CD4-positive, CD25-positive, alpha-beta regulatory T cell (primary cell): Measurements from ENCODE around the gene PICALM. TPM values are rescaled to one million over a fixed set of nuclear protein-coding genes. Genes with fewer than 3 reads are reported as not detected.
"Not testable (repeated sequence)": the region's sequence is repeated elsewhere in the genome, so short reads cannot be mapped to it uniquely, and the experiment has no call there.

Experiments
- ATAC-seq, 2 donors: fragments of 150-1000 bp; cut with Tn5 transposase; one replicate each; pipeline ENCODE4 v1.10.0; 2021; ENCODE audit warnings: low read depth in 2 of 2, moderate number of reproducible peaks in 2 of 2, moderate library complexity in 1 of 2
- DNase-seq, 3 donors: peaks; one replicate each; pipeline versions ENCODE4 v3.0.0 to v3.0.0-alpha.2; 2012 to 2022; ENCODE audit warnings: mixed read lengths in 1 of 3
- H3K27ac ChIP-seq: one replicate; pipeline ENCODE4 v1.7.0; 2013; ENCODE audit warnings: mild to moderate bottlenecking, low read length; ENCODE audit not compliant: insufficient read depth, poor library complexity, severe bottlenecking
- H3K27me3 ChIP-seq: one replicate; pipeline ENCODE4 v1.7.0; 2013; ENCODE audit warnings: low read length; ENCODE audit not compliant: control insufficient read depth, insufficient read depth
- H3K36me3 ChIP-seq: one replicate; pipeline ENCODE4 v1.7.0; 2013; ENCODE audit warnings: mild to moderate bottlenecking, low read length, moderate library complexity; ENCODE audit not compliant: control insufficient read depth, insufficient read depth
- H3K4me1 ChIP-seq: 2 replicates; pipeline ENCODE4 v1.7.0; 2013; ENCODE audit warnings: mild to moderate bottlenecking, low read length; ENCODE audit not compliant: insufficient read depth, control insufficient read depth, poor library complexity, severe bottlenecking
- H3K4me3 ChIP-seq: one replicate; pipeline ENCODE4 v1.7.0; 2013; ENCODE audit warnings: low read depth, mild to moderate bottlenecking, low read length, moderate library complexity
- H3K9me3 ChIP-seq, 2 experiments: 1 replicate in 1 of 2; 2 replicates in 1 of 2; pipeline ENCODE4 v1.7.0; 2013; ENCODE audit warnings: low read length in 2 of 2, mild to moderate bottlenecking in 1 of 2, moderate library complexity in 1 of 2; ENCODE audit not compliant: control insufficient read depth in 2 of 2
- H3K27ac Mint-ChIP-seq, 3 donors: one replicate each; pipeline ENCODE4 v1.8.0; 2020 to 2022; ENCODE audit warnings: mild to moderate bottlenecking in 3 of 3, mixed read lengths in 3 of 3, moderate library complexity in 2 of 3
- H3K27me3 Mint-ChIP-seq: one replicate; pipeline ENCODE4 v1.8.0; 2022; ENCODE audit warnings: mild to moderate bottlenecking, mixed read lengths
- H3K36me3 Mint-ChIP-seq: one replicate; pipeline ENCODE4 v1.8.0; 2020; ENCODE audit warnings: mixed read lengths
- H3K4me1 Mint-ChIP-seq, 4 donors: one replicate each; pipeline ENCODE4 v1.8.0; 2020 to 2022; ENCODE audit warnings: mixed read lengths in 4 of 4, mild to moderate bottlenecking in 1 of 4
- H3K4me3 Mint-ChIP-seq, 4 donors: one replicate each; pipeline ENCODE4 v1.8.0; 2020 to 2022; ENCODE audit warnings: mild to moderate bottlenecking in 4 of 4, mixed read lengths in 4 of 4, moderate library complexity in 3 of 4
- H3K9me3 Mint-ChIP-seq, 7 donors: one replicate each; pipeline ENCODE4 v1.8.0; 2020 to 2022; ENCODE audit warnings: mixed read lengths in 7 of 7, mild to moderate bottlenecking in 3 of 7, moderate library complexity in 2 of 7
- polyA plus RNA-seq, 4 donors: library from polyadenylated mRNA; unstranded; fragments of 300-500 nt; fragmentation: Illumina TruSeq; gene quantifications; one replicate each; pipeline ENCODE4 v1.2.3, GENCODE V29; 2021
- total RNA-seq: library from RNA; stranded (reverse); gene quantifications from one replicate; pipeline ENCODE4 v1.2.3, GENCODE V29; 2022

PICALM gene
- total and polyA plus RNA-seq, 5 donors from 2014 or later: 19.9 to 194 (median 23.8) TPM

GRCh38 chr11:86097980-86098379 is 29.1 kb upstream of the PICALM start:
- no peak overlapping the region for H3K27ac ChIP-seq
- Mint-ChIP-seq H3K4me3 (no peak overlapping the region), H3K27me3 (peaks cover 4% of the 10 kb centered on the region)

GRCh38 chr11:86091566-86091965 is 22.7 kb upstream of the PICALM start:
- no peaks in the 10 kb centered on the region for H3K9me3 Mint-ChIP-seq
- Histone ChIP-seq H3K36me3 (no peaks in the 10 kb centered on the region), H3K4me3 (no peak overlapping the region), H3K4me1 (no peaks in the 10 kb centered on the region), H3K27me3 (no peaks in the 10 kb centered on the region), H3K9me3 (no peaks in the 10 kb centered on the region), H3K27ac (no peak overlapping the region)
- H3K4me3 Mint-ChIP-seq: no peak overlapping the region
- DNase-seq (no peak), ATAC-seq (no peak)
- H3K36me3 Mint-ChIP-seq: no peaks in the 10 kb centered on the region
- H3K4me1 Mint-ChIP-seq: no peaks in the 10 kb centered on the region
- H3K27ac Mint-ChIP-seq: no peak overlapping the region
- peaks cover 8% of the 10 kb centered on the region for H3K27me3 Mint-ChIP-seq

More at GRCh38 chr11:86097980-86098379, 29.1 kb upstream of the PICALM start:
- ATAC-seq: no peak
- DNase-seq: no peak
- Histone ChIP-seq H3K9me3 (no peaks in the 10 kb centered on the region), H3K27me3 (no peaks in the 10 kb centered on the region), H3K36me3 (no peaks in the 10 kb centered on the region), H3K4me3 (no peak overlapping the region), H3K4me1 (no peaks in the 10 kb centered on the region)
- Mint-ChIP-seq H3K4me1 (peaks cover 0 to 2% (median 0%) of the 10 kb centered on the region in 4 donors), H3K9me3 (peaks cover 0 to 2% (median 0%) of the 10 kb centered on the region in 7 donors), H3K27ac (no peak overlapping the region), H3K36me3 (no peaks in the 10 kb centered on the region)

- Histone ChIP-seq H3K4me1 (no peaks in the 10 kb centered on the region), H3K36me3 (no peaks in the 10 kb centered on the region), H3K27me3 (no peaks in the 10 kb centered on the region), H3K27ac (no peak overlapping the region), H3K4me3 (no peak overlapping the region), H3K9me3 (no peaks in the 10 kb centered on the region)
- H3K4me3 Mint-ChIP-seq: no peak overlapping the region
- H3K4me1 Mint-ChIP-seq: no peaks in the 10 kb centered on the region
- no peak for DNase-seq
- no peaks in the 10 kb centered on the region for H3K36me3 Mint-ChIP-seq
- peaks cover 8% of the 10 kb centered on the region for H3K27me3 Mint-ChIP-seq
- H3K27ac Mint-ChIP-seq: no peak overlapping the region
- no peak for ATAC-seq
- no peaks in the 10 kb centered on the region for H3K9me3 Mint-ChIP-seq
Observed at GRCh38 chr11:86091086-86091485, 22.2 kb upstream of the PICALM start.

GRCh38 chr11:86089659-86090058 is 20.8 kb upstream of the PICALM start:
- Histone ChIP-seq H3K4me1 (no peaks in the 10 kb centered on the region), H3K9me3 (no peaks in the 10 kb centered on the region), H3K27ac (no peak overlapping the region), H3K36me3 (no peaks in the 10 kb centered on the region), H3K27me3 (no peaks in the 10 kb centered on the region), H3K4me3 (no peak overlapping the region)
- no peak overlapping the region for H3K27ac Mint-ChIP-seq
- peaks cover 8% of the 10 kb centered on the region for H3K27me3 Mint-ChIP-seq
- H3K36me3 Mint-ChIP-seq: no peaks in the 10 kb centered on the region
- no peak for ATAC-seq
- no peaks in the 10 kb centered on the region for H3K9me3 Mint-ChIP-seq
- peaks cover 0 to 4% (median 0%) of the 10 kb centered on the region in 4 donors for H3K4me1 Mint-ChIP-seq
- DNase-seq: no peak
- H3K4me3 Mint-ChIP-seq: no peak overlapping the region

- H3K27me3 Mint-ChIP-seq, H3K36me3 ChIP-seq, H3K27ac ChIP-seq, H3K9me3 ChIP-seq, H3K4me3 ChIP-seq, H3K4me1 ChIP-seq, H3K27ac Mint-ChIP-seq, H3K36me3 Mint-ChIP-seq, H3K9me3 Mint-ChIP-seq, H3K27me3 ChIP-seq, DNase-seq, ATAC-seq, H3K4me1 Mint-ChIP-seq, H3K4me3 Mint-ChIP-seq: not testable (repeated sequence)
Observed at GRCh38 chr11:86087688-86088087, 18.8 kb upstream of the PICALM start.

- peaks cover 3% of the 10 kb centered on the region for H3K27me3 Mint-ChIP-seq
- no peak overlapping the region for H3K4me3 ChIP-seq
- no peaks in the 10 kb centered on the region for H3K36me3 ChIP-seq
- H3K9me3 Mint-ChIP-seq: no peaks in the 10 kb centered on the region
- no peaks in the 10 kb centered on the region for H3K36me3 Mint-ChIP-seq
- no peaks in the 10 kb centered on the region for H3K4me1 ChIP-seq
- H3K27ac ChIP-seq: no peak overlapping the region
- no peak overlapping the region for H3K4me3 Mint-ChIP-seq
- H3K27ac Mint-ChIP-seq: no peak overlapping the region
- H3K27me3 ChIP-seq: no peaks in the 10 kb centered on the region
- no peak for ATAC-seq
- peaks cover 0 to 4% (median 0%) of the 10 kb centered on the region in 4 donors for H3K4me1 Mint-ChIP-seq
- no peaks in the 10 kb centered on the region for H3K9me3 ChIP-seq
- no peak for DNase-seq
Observed at GRCh38 chr11:86087256-86087655, 18.4 kb upstream of the PICALM start.

- H3K27me3 ChIP-seq: no peaks in the 10 kb centered on the region
- no peak for ATAC-seq
- H3K9me3 Mint-ChIP-seq: peaks cover 0 to 5% (median 0%) of the 10 kb centered on the region in 7 donors
- no peaks in the 10 kb centered on the region for H3K36me3 Mint-ChIP-seq
- H3K9me3 ChIP-seq: no peaks in the 10 kb centered on the region
- peaks cover 5% of the 10 kb centered on the region for H3K27me3 Mint-ChIP-seq
- no peaks in the 10 kb centered on the region for H3K36me3 ChIP-seq
- no peaks in the 10 kb centered on the region for H3K4me1 ChIP-seq
- no peak for DNase-seq
- H3K4me3 ChIP-seq: no peak overlapping the region
- no peak overlapping the region for H3K4me3 Mint-ChIP-seq
- no peak overlapping the region for H3K27ac ChIP-seq
- no peak overlapping the region for H3K27ac Mint-ChIP-seq
- H3K4me1 Mint-ChIP-seq: peaks cover 0 to 8% (median 0%) of the 10 kb centered on the region in 4 donors
Observed at GRCh38 chr11:86081455-86081854, 12.6 kb upstream of the PICALM start.

DNA sequence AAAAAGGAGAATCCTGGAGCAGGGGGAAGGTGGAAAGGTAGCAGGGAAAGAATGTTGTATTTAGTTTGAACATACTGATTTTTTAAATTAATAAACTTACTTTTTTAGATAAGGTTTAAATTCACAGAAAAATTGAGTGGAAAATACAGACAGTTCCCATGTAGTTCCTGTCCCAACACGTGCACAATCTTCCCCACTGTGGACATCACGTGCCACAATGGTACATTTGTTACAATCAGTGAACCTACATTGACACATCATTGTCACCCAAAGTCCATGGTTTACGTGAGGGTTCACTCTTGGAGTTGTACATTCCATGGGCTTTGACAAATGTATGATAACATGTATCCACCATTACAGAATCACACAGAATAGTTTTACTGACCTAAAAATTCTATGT is 10.5 kb upstream of the PICALM start:
- DNase-seq (no peak), ATAC-seq (no peak)
- no peaks in the 10 kb centered on the region for H3K4me1 ChIP-seq
- H3K4me3 ChIP-seq: no peak overlapping the region
- no peak overlapping the region for H3K4me3 Mint-ChIP-seq
- no peaks in the 10 kb centered on the region for H3K27me3 ChIP-seq
- H3K27ac Mint-ChIP-seq: no peak overlapping the region
- no peaks in the 10 kb centered on the region for H3K9me3 ChIP-seq
- H3K27ac ChIP-seq: no peak overlapping the region
- H3K27me3 Mint-ChIP-seq: peaks cover 5% of the 10 kb centered on the region
- no peaks in the 10 kb centered on the region for H3K36me3 ChIP-seq
- H3K4me1 Mint-ChIP-seq: peaks cover 0 to 4% (median 0%) of the 10 kb centered on the region in 4 donors
- H3K36me3 Mint-ChIP-seq: no peaks in the 10 kb centered on the region
- H3K9me3 Mint-ChIP-seq: peaks cover 0 to 5% (median 0%) of the 10 kb centered on the region in 7 donors
